AG04450 (cell line): ENCODE data around the gene ZFR2. TPM values are rescaled to one million over a fixed set of nuclear protein-coding genes. Genes with fewer than 3 reads are reported as not detected.
A peak's percentile ranks its signal among the peaks of the same experiment; 100 is the strongest.

Experiments
- CTCF ChIA-PET: fragments of 300-600, 350-600 bp; formaldehyde crosslinking; extraction: SDS; loops from one replicate; lab custom pipeline; 2022; ENCODE audit warnings: antibody characterized with exemption, inconsistent platforms; lab: Charles Lee
- POLR2A ChIA-PET: fragments of 350-600 bp; formaldehyde crosslinking; extraction: SDS; loops from one replicate; lab custom pipeline; 2021; ENCODE audit warnings: antibody characterized with exemption, inconsistent platforms; lab: Yijun Ruan, JAX
- DNase-seq: peaks from one replicate; pipeline ENCODE4 v3.0.0-alpha.2; 2011; ENCODE audit warnings: low read depth, low spot score
- H3K27ac ChIP-seq: one replicate; pipeline ENCODE4 v1.5.1; 2012; ENCODE audit warnings: low read depth, low read length, control low read depth
- H3K27me3 ChIP-seq: one replicate; pipeline ENCODE4 v1.6.0; 2012; ENCODE audit warnings: low read length; ENCODE audit not compliant: control insufficient read depth, insufficient read depth
- H3K4me3 ChIP-seq: 2 replicates; pipeline ENCODE4 v1.5.1; 2011; ENCODE audit warnings: mild to moderate bottlenecking, low read depth, low read length, control low read depth
- H3K9me3 ChIP-seq: 2 replicates; pipeline ENCODE4 v1.5.1; 2012; ENCODE audit warnings: low read length; ENCODE audit not compliant: control insufficient read depth, insufficient read depth
- polyA plus RNA-seq: library from polyadenylated mRNA; depleted of rRNA; stranded (reverse); fragments of >200 nt; gene quantifications from 2 replicates; pipeline ENCODE4 v1.2.3, GENCODE V29; 2011
- TF ChIP-seq, protein P1 (sequence below): IDR thresholded peaks from 2 replicates; pipeline ENCODE4 v1.5.1; 2011; ENCODE audit warnings: low read depth, low read length, control low read depth, inconsistent platforms

ZFR2 gene
- polyA plus RNA-seq, 1 experiment: not detected

DNA sequence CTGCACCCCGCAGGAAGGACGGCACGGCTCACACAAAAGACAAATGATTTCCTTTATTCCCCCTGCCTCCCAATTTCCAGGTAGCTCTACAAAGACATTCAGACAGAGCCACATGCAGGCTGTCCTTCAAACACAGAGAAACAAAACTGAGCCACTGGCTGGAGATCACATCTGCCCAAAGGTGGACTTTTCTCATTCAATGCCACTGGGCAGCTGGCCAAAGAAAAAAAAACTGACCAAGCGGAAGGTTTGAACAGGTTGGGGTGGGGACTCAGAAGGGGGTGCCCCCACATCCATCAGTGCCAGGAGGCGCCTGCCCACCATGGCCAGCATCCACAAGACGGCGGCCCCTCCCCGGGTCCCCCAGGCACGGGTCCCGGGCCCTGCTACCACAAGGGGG lies 64.9 kb downstream of the ZFR2 start:
- no peak for DNase-seq
- Histone ChIP-seq H3K27me3 (peaks cover 33% of the 10 kb centered on the region), H3K27ac (no peak overlapping the region), H3K9me3 (peaks cover 23% of the 10 kb centered on the region), H3K4me3 (no peak overlapping the region)
- ChIA-PET POLR2A (no interaction called here), CTCF (no interaction called here)
- TF ChIP-seq, protein P1, sequence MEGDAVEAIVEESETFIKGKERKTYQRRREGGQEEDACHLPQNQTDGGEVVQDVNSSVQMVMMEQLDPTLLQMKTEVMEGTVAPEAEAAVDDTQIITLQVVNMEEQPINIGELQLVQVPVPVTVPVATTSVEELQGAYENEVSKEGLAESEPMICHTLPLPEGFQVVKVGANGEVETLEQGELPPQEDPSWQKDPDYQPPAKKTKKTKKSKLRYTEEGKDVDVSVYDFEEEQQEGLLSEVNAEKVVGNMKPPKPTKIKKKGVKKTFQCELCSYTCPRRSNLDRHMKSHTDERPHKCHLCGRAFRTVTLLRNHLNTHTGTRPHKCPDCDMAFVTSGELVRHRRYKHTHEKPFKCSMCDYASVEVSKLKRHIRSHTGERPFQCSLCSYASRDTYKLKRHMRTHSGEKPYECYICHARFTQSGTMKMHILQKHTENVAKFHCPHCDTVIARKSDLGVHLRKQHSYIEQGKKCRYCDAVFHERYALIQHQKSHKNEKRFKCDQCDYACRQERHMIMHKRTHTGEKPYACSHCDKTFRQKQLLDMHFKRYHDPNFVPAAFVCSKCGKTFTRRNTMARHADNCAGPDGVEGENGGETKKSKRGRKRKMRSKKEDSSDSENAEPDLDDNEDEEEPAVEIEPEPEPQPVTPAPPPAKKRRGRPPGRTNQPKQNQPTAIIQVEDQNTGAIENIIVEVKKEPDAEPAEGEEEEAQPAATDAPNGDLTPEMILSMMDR: no peak

DNA sequence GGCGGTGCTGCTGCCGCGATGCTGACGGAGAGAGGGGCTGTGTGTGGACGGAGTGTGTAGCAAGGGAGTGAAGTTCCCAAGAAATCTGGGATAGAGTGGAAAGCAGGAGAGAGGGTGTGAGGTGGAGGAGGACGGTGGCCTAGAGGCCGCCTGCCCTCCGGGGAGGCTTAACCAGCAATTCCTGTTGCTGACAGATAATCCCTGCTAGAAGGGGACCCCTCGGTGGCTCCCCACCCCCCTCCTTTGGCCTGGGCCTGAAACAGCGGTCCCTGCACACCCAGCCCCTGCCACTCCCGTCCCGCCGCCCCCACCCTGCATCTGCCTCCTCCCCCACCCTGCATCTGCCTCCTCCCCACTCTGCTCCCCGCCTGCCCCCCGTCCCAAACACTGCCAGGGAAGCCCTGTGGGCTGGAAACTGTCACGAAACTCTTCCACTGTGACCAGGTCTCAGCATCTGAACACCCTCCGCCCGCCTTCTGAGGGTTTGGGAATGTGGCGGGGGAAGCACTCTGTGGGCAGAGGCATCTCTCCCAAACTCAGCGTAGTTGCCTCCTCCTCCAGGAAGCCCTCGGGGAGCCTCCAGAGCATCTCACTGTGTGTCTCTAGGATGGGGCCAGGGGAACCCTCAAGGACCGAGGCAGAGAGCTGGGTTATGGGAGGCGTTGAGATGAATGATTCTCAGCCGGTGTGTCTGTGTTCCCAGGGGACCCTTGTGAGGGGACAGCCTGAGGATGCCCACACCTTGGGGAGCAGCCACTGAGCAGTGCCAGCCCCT lies 65.5 kb downstream of the ZFR2 start:
- CTCF ChIA-PET: no interaction called here
- peaks cover 16% of the 10 kb centered on the region for H3K9me3 ChIP-seq
- no peak overlapping the region for H3K4me3 ChIP-seq
- peaks cover 33% of the 10 kb centered on the region for H3K27me3 ChIP-seq
- POLR2A ChIA-PET: no interaction called here
- no peak overlapping the region for H3K27ac ChIP-seq
- no peak for DNase-seq
- TF ChIP-seq, protein P1: no peak

DNA sequence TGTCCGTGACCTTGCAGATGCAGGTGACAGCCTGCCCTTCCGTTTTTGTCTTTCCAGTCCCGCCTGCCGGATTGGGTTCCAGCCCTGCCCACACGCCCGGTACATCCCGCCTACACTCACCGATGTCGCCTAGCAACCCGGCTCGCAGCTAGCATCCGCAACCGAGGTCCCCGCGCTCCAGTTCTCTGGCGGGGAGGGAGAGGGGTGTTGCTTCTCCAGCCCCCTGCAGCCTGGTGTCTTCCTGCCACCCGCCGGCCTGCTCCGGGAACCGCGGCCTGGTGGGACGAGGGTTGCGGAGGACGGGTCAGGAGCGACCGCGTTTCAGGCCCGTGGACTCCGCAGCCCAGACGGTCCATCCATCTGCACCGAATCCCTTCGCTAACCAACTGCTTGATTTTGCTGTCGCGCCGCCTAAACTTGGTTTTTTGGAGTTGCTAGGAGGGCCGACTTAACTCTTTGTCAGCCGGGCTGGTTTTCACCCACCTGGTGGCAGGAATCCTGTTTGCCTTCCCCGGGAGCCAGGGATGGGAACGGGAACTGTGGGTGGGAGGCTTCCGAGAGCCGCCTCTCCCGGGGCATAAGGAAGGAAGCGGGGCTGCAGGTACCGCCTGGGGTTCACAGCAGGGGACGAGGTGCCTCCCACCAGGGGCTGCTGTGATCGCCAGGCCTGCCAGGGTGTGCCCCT lies 67.3 kb downstream of the ZFR2 start:
- no peaks in the 10 kb centered on the region; the same call in none of the 2 replicates for H3K9me3 ChIP-seq
- ChIA-PET POLR2A (no interaction called here), CTCF (no interaction called here)
- no peak for DNase-seq
- H3K4me3 ChIP-seq: peak overlapping the region; percentile 15
- TF ChIP-seq, protein P1: peak; percentile 49
- no peak overlapping the region for H3K27ac ChIP-seq
- peaks cover 35% of the 10 kb centered on the region for H3K27me3 ChIP-seq

DNA sequence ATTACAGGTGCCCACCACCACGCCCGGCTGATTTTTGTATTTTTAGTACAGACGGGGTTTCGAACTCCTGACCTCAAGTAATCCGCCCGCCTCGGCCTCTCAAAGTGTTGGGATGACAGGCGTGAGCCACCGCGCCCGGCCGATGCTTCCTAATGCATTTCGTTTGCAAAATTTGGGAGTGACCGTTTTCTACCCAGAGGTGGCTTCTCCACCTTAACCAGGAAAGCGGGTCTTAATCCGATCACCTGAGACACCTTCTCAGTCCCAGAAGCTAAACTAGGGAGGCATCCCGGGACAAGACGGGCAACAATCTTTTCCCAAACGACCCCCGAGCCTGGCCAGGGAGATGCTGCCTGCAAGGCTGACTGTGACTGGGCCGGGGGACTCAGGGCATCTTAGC lies 67.8 kb downstream of the ZFR2 start:
- ChIA-PET POLR2A (no interaction called here), CTCF (no interaction called here)
- Histone ChIP-seq H3K9me3 (no peaks in the 10 kb centered on the region; the same call in none of the 2 replicates), H3K27ac (no peak overlapping the region), H3K27me3 (peaks cover 35% of the 10 kb centered on the region), H3K4me3 (no peak overlapping the region; the same call in 1 of the 2 replicates)
- TF ChIP-seq, protein P1: no peak
- DNase-seq: no peak

DNA sequence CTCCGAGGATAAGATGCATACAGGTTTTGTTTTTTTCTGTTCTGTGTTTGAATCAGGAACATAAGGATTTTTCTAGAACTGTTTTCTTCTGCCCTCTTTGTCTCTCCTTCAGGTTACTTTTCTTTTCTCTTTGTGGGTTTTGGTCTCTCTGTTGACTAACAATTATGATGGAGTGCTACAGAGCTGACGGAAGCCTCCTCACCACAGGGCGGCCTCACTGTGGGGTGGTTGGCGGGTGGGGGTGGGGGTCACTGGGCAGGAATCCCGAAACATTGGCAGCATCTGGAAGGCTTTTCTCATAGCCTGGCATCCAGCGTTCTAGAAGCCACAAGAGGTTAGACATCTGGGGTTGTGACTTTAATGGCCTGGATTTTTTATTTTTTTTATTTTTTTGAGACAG lies 70.7 kb downstream of the ZFR2 start:
- Histone ChIP-seq H3K27ac (no peak overlapping the region), H3K27me3 (peaks cover 34% of the 10 kb centered on the region), H3K4me3 (no peak overlapping the region), H3K9me3 (no peaks in the 10 kb centered on the region; the same call in none of the 2 replicates)
- ChIA-PET POLR2A (no interaction called here), CTCF (no interaction called here)
- TF ChIP-seq, protein P1: no peak
- no peak for DNase-seq
